Rectal smooth muscle tissue (tissue), 1 donor: ENCODE measurements around the gene TCF7L2.
A peak's percentile ranks its signal among the peaks of the same experiment; 100 is the strongest.

Source experiments
- H3K27ac ChIP-seq: one replicate; pipeline ENCODE4 v1.7.0; 2013; ENCODE audit warnings: low read depth, low read length, inconsistent platforms
- H3K27me3 ChIP-seq: one replicate; pipeline ENCODE4 v1.7.0; 2013; ENCODE audit warnings: low read length; ENCODE audit not compliant: control insufficient read depth, insufficient read depth
- H3K36me3 ChIP-seq: one replicate; pipeline ENCODE4 v1.7.0; 2013; ENCODE audit warnings: low read length; ENCODE audit not compliant: control insufficient read depth, insufficient read depth
- H3K4me1 ChIP-seq: one replicate; pipeline ENCODE4 v1.7.0; 2013; ENCODE audit warnings: low read length; ENCODE audit not compliant: control insufficient read depth, insufficient read depth
- H3K4me3 ChIP-seq: one replicate; pipeline ENCODE4 v1.7.0; 2013; ENCODE audit warnings: low read length
- H3K9ac ChIP-seq: one replicate; pipeline ENCODE4 v1.7.0; 2013; ENCODE audit warnings: low read length

The TCF7L2 gene

GRCh38 chr10:113025487-113025886, 75.4 kb downstream of the TCF7L2 start:
- H3K9ac ChIP-seq: no peak overlapping the region
- H3K27ac ChIP-seq: no peak overlapping the region
- no peaks in the 10 kb centered on the region for H3K27me3 ChIP-seq
- H3K4me1 ChIP-seq: peaks cover 20% of the 10 kb centered on the region
- no peaks in the 10 kb centered on the region for H3K36me3 ChIP-seq
- H3K4me3 ChIP-seq: no peak overlapping the region

- Histone ChIP-seq H3K36me3 (no peaks in the 10 kb centered on the region), H3K4me3 (no peak overlapping the region), H3K9ac (no peak overlapping the region), H3K27ac (no peak overlapping the region), H3K27me3 (no peaks in the 10 kb centered on the region), H3K4me1 (peaks cover 18% of the 10 kb centered on the region)
These were observed 76.6 kb downstream of the TCF7L2 start for GRCh38 chr10:113026679-113027078.

- no peaks in the 10 kb centered on the region for H3K27me3 ChIP-seq
- H3K9ac ChIP-seq: no peak overlapping the region
- H3K36me3 ChIP-seq: no peaks in the 10 kb centered on the region
- no peak overlapping the region for H3K4me3 ChIP-seq
- peaks cover 16% of the 10 kb centered on the region for H3K4me1 ChIP-seq
- no peak overlapping the region for H3K27ac ChIP-seq
These were observed 77.2 kb downstream of the TCF7L2 start for GRCh38 chr10:113027230-113027573.

- Histone ChIP-seq H3K27ac (no peak overlapping the region), H3K4me3 (peak overlapping the region; percentile 1), H3K9ac (no peak overlapping the region), H3K4me1 (peaks cover 16% of the 10 kb centered on the region), H3K36me3 (no peaks in the 10 kb centered on the region), H3K27me3 (no peaks in the 10 kb centered on the region)
These were observed 77.8 kb downstream of the TCF7L2 start for GRCh38 chr10:113027574-113028455.

- no peaks in the 10 kb centered on the region for H3K36me3 ChIP-seq
- no peak overlapping the region for H3K4me3 ChIP-seq
- H3K27me3 ChIP-seq: no peaks in the 10 kb centered on the region
- peaks cover 16% of the 10 kb centered on the region for H3K4me1 ChIP-seq
- H3K9ac ChIP-seq: no peak overlapping the region
- no peak overlapping the region for H3K27ac ChIP-seq
These were observed 78.7 kb downstream of the TCF7L2 start for GRCh38 chr10:113028456-113029440.

- H3K4me1 ChIP-seq: peaks cover 16% of the 10 kb centered on the region
- H3K36me3 ChIP-seq: no peaks in the 10 kb centered on the region
- no peak overlapping the region for H3K9ac ChIP-seq
- H3K4me3 ChIP-seq: no peak overlapping the region
- no peaks in the 10 kb centered on the region for H3K27me3 ChIP-seq
- H3K27ac ChIP-seq: no peak overlapping the region
These were observed 80.4 kb downstream of the TCF7L2 start for GRCh38 chr10:113030453-113030852.

- Histone ChIP-seq H3K4me1 (peaks cover 16% of the 10 kb centered on the region), H3K4me3 (no peak overlapping the region), H3K27me3 (no peaks in the 10 kb centered on the region), H3K36me3 (no peaks in the 10 kb centered on the region), H3K27ac (no peak overlapping the region), H3K9ac (no peak overlapping the region)
These were observed 81.1 kb downstream of the TCF7L2 start for GRCh38 chr10:113031147-113031546.

GRCh38 chr10:113033991-113034390, 83.9 kb downstream of the TCF7L2 start:
- H3K4me3 ChIP-seq: no peak overlapping the region
- peaks cover 3% of the 10 kb centered on the region for H3K4me1 ChIP-seq
- H3K27ac ChIP-seq: no peak overlapping the region

GRCh38 chr10:113035732-113036312, 85.8 kb downstream of the TCF7L2 start:
- Histone ChIP-seq H3K27ac (no peak overlapping the region), H3K27me3 (no peaks in the 10 kb centered on the region), H3K36me3 (no peaks in the 10 kb centered on the region), H3K9ac (no peak overlapping the region), H3K4me1 (peaks cover 2% of the 10 kb centered on the region), H3K4me3 (no peak overlapping the region)

More at GRCh38 chr10:113033991-113034390, 83.9 kb downstream of the TCF7L2 start:
- no peaks in the 10 kb centered on the region for H3K36me3 ChIP-seq
- H3K27me3 ChIP-seq: no peaks in the 10 kb centered on the region
- no peak overlapping the region for H3K9ac ChIP-seq

- H3K4me1 ChIP-seq: no peaks in the 10 kb centered on the region
- no peaks in the 10 kb centered on the region for H3K36me3 ChIP-seq
- H3K4me3 ChIP-seq: no peak overlapping the region
- no peaks in the 10 kb centered on the region for H3K27me3 ChIP-seq
- H3K9ac ChIP-seq: no peak overlapping the region
- H3K27ac ChIP-seq: no peak overlapping the region
These were observed 86.6 kb downstream of the TCF7L2 start for GRCh38 chr10:113036619-113037018.

- Histone ChIP-seq H3K4me1 (no peaks in the 10 kb centered on the region), H3K27me3 (no peaks in the 10 kb centered on the region), H3K4me3 (no peak overlapping the region), H3K9ac (no peak overlapping the region), H3K27ac (no peak overlapping the region), H3K36me3 (no peaks in the 10 kb centered on the region)
These were observed 87.2 kb downstream of the TCF7L2 start for GRCh38 chr10:113037218-113037617.

GRCh38 chr10:113038183-113038582, 88.1 kb downstream of the TCF7L2 start:
- H3K4me1 ChIP-seq: no peaks in the 10 kb centered on the region
- H3K9ac ChIP-seq: no peak overlapping the region
- H3K4me3 ChIP-seq: no peak overlapping the region
- no peaks in the 10 kb centered on the region for H3K36me3 ChIP-seq
- H3K27me3 ChIP-seq: no peaks in the 10 kb centered on the region
- no peak overlapping the region for H3K27ac ChIP-seq
